Body of pancreas (tissue), 4 donors: ENCODE measurements around the gene ZBTB1.

Experiments
- POLR2A ChIP-seq, 3 donors: fragments of 450-650 bp; IDR thresholded peaks; one replicate each; pipeline ENCODE4 v1.6.1; 2016; ENCODE audit warnings: antibody characterized with exemption in 3 of 3, mild to moderate bottlenecking in 2 of 3
- TF ChIP-seq, protein P1 (sequence below), 7 experiments: fragments of 450-650 bp in 4 of 7; fragments of 200-600 bp in 3 of 7; sonication (generic) in 3 of 7; IDR thresholded peaks; one replicate each; pipeline ENCODE4 v1.5.1; 2016 to 2019; ENCODE audit warnings: antibody characterized with exemption in 7 of 7

DNA sequence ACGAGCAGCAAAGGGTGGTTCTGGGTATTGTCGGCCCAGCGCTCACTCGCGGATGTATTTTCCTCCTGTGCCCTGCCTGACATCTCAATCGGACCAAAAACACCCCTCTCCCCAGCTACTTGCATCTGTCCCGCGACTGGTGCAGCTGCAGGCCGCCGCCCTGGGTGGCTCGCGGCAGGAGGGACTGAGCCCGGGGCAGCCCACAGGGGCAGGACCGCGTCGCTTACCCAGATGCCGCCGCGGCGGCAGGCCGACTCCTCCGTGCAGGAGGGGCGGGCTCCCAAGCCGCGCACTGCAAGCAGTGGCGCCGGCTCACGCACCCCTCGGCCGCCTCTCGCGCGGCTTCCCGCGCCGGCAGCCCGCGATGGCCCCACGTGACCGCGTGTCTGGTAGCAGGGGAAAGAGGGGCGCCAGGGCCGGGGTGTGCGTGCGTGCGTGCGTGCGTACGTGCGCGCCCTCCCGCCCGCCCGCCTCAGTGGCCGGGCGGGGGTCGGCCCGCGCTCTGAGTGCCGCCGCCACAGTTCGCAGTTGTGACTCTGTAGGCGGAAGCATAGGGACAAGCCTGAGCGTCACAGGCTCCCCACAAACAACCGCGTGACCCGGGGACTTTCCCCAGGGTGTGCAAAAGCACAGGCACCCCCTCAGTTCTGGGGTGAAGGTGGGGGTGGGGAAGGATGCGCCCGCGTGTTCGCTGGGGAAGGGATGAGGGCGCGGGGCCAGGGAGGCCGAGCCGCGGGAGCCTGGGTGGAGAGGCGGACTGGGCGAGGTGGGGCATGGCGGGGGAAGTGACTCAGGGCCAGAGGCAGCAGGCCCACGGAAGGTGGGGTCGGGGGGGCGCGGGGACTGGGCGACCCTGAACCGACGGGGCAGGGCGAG lies 898 bp upstream of the ZBTB1 start, which contains the start of gene ZBTB25:
- TF ChIP-seq, protein P1, sequence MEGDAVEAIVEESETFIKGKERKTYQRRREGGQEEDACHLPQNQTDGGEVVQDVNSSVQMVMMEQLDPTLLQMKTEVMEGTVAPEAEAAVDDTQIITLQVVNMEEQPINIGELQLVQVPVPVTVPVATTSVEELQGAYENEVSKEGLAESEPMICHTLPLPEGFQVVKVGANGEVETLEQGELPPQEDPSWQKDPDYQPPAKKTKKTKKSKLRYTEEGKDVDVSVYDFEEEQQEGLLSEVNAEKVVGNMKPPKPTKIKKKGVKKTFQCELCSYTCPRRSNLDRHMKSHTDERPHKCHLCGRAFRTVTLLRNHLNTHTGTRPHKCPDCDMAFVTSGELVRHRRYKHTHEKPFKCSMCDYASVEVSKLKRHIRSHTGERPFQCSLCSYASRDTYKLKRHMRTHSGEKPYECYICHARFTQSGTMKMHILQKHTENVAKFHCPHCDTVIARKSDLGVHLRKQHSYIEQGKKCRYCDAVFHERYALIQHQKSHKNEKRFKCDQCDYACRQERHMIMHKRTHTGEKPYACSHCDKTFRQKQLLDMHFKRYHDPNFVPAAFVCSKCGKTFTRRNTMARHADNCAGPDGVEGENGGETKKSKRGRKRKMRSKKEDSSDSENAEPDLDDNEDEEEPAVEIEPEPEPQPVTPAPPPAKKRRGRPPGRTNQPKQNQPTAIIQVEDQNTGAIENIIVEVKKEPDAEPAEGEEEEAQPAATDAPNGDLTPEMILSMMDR (IDR thresholded peaks at IDR 0.05), result peak in 1 of 7 experiments; percentile 7
- TF ChIP-seq POLR2A (IDR thresholded peaks at IDR 0.05), result peak; percentile 90 to 94 (median 92)
